ENCODE measurements around the gene CNTN4.

DNA sequence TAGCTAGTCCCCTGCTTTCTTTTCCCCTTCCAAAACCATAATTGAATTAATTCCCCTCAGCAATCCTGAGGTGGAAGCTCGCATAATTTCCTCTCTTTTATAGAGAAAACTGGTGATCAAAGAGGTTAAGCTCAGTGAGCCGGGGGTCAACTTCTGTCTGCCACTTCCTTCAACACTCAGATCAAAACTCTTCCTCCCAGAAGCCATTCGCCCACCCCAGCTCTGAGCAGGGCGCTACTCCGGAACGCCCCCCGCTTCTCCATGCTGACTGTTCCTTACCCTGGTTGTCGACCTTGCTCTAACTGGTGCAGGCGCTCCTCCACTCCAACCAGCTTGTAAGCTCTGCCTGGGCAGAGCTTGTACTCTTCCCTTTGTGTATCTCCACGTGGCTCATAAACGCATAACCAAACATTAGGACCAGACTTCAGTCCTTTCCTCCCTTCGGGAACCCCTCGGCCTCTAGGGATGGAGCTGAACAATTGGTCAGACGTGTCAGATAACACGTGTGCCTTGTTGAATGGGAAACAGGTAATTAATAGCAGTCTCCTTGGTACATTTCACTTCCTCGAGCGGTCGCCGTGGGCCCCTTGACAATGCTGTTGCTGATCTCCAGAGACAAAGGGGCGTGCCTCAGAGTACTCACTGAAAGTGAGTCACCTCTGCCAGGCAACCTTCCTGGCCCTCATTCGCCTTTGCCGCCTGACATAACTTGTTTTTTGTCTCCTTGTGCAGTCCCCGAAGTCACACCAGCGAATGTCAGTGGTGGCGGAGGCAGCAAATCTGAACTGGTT lies 939.7 kb downstream of the CNTN4 start:
- TF ChIP-seq, protein P1, sequence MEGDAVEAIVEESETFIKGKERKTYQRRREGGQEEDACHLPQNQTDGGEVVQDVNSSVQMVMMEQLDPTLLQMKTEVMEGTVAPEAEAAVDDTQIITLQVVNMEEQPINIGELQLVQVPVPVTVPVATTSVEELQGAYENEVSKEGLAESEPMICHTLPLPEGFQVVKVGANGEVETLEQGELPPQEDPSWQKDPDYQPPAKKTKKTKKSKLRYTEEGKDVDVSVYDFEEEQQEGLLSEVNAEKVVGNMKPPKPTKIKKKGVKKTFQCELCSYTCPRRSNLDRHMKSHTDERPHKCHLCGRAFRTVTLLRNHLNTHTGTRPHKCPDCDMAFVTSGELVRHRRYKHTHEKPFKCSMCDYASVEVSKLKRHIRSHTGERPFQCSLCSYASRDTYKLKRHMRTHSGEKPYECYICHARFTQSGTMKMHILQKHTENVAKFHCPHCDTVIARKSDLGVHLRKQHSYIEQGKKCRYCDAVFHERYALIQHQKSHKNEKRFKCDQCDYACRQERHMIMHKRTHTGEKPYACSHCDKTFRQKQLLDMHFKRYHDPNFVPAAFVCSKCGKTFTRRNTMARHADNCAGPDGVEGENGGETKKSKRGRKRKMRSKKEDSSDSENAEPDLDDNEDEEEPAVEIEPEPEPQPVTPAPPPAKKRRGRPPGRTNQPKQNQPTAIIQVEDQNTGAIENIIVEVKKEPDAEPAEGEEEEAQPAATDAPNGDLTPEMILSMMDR (optimal IDR thresholded peaks at IDR 0.05 in 1 of 3, IDR thresholded peaks at IDR 0.05 in 1 of 3, conservative IDR thresholded peaks at IDR 0.05 in 1 of 3; ENCODE audit: extremely low read depth in 1 of 3, insufficient read depth in 2 of 3, low read length in 3 of 3), result no peak
- no peak for TF ChIP-seq EZH2 (IDR thresholded peaks at IDR 0.05; ENCODE audit: low read length)

Data from keratinocyte (primary cell).